HL-60 (cell line): ENCODE results near the gene WASHC2C.
"Not testable (repeated sequence)": the region's sequence is repeated elsewhere in the genome, so short reads cannot be mapped to it uniquely, and the experiment has no call there.

Experiments
- CTCF ChIP-seq: IDR thresholded peaks from one replicate; pipeline ENCODE4 v1.5.1; 2011; ENCODE audit warnings: low read length, control low read depth, inconsistent platforms; ENCODE audit not compliant: insufficient read depth
- GABPA ChIP-seq: IDR thresholded peaks from 2 replicates; pipeline ENCODE4 v1.6.1; 2012; ENCODE audit warnings: low read depth
- POLR2AphosphoS5 ChIP-seq: IDR thresholded peaks from 2 replicates; pipeline ENCODE4 v1.6.1; 2012; ENCODE audit warnings: low read depth
- REST ChIP-seq: IDR thresholded peaks from 2 replicates; pipeline ENCODE4 v1.6.1; 2012; ENCODE audit warnings: low read depth; ENCODE audit not compliant: insufficient replicate concordance

- TF ChIP-seq CTCF, GABPA, POLR2AphosphoS5, REST: not testable (repeated sequence)
Observed at GRCh38 chr10:45790694-45791426, 63.8 kb downstream of the WASHC2C start.
